Heart left ventricle (tissue), 16 donors: Measurements from ENCODE around the gene ZNF521. TPM values are rescaled to one million over a fixed set of nuclear protein-coding genes. Genes with fewer than 3 reads are reported as not detected.

Experiments used
- ATAC-seq, 4 donors: fragments of 200-7000 bp; cut with Tn5 transposase; one replicate each; pipeline ENCODE4 v1.9.1; 2020 to 2022; ENCODE audit warnings: moderate library complexity in 4 of 4, mild to moderate bottlenecking in 3 of 4, moderate number of reproducible peaks in 1 of 4
- DNase-seq, 5 donors: peaks; one replicate each; pipeline ENCODE4 v3.0.0-alpha.2; 2020
- H3K27ac ChIP-seq, 12 donors: fragments of 200-600 bp; sonication (generic) in 4 of 12; one replicate each; pipeline versions ENCODE4 v1.5.0 to v1.8.0; 2016 to 2022; ENCODE audit warnings: mild to moderate bottlenecking in 2 of 12
- H3K27me3 ChIP-seq, 9 donors: fragments of 200-600 bp; sonication (generic) in 2 of 9; one replicate each; pipeline versions ENCODE4 v1.5.1 to v1.8.0; 2016 to 2022; ENCODE audit warnings: mild to moderate bottlenecking in 3 of 9
- H3K36me3 ChIP-seq, 9 donors: fragments of 200-600 bp; sonication (generic) in 2 of 9; one replicate each; pipeline versions ENCODE4 v1.5.0 to v1.8.0; 2018 to 2022; ENCODE audit warnings: mild to moderate bottlenecking in 2 of 9
- H3K4me1 ChIP-seq, 12 donors: fragments of 200-600 bp; sonication (generic) in 4 of 12; one replicate each; pipeline versions ENCODE4 v1.5.0 to v1.8.0; 2016 to 2022; ENCODE audit warnings: mild to moderate bottlenecking in 3 of 12
- H3K4me3 ChIP-seq, 12 donors: fragments of 200-600 bp; sonication (generic) in 4 of 12; one replicate each; pipeline versions ENCODE4 v1.5.0 to v1.8.0; 2017 to 2022; ENCODE audit warnings: mild to moderate bottlenecking in 9 of 12, moderate library complexity in 4 of 12
- H3K9me3 ChIP-seq, 12 donors: fragments of 200-600 bp; sonication (generic) in 4 of 12; one replicate each; pipeline versions ENCODE4 v1.5.0 to v1.8.0; 2016 to 2022; ENCODE audit warnings: mild to moderate bottlenecking in 1 of 12
- CTCF ChIP-seq, 12 donors: fragments of 200-600 bp; sonication (generic) in 4 of 12; IDR thresholded peaks; one replicate each; pipeline versions ENCODE4 v1.5.0 to v1.8.0; 2018 to 2022; ENCODE audit warnings: antibody characterized with exemption in 12 of 12, mild to moderate bottlenecking in 5 of 12
- POLR2A ChIP-seq, 2 donors: fragments of 450-650 bp; IDR thresholded peaks; one replicate each; pipeline ENCODE4 v1.6.1; 2017; ENCODE audit warnings: antibody characterized with exemption in 2 of 2, mild to moderate bottlenecking in 2 of 2, moderate library complexity in 2 of 2
- WGBS, 4 donors: extraction: QIAGEN DNeasy Blood & Tissue Kit in 2 of 4; methylation state at CpG; one replicate each; pipeline versions ENCODE4 v1.1.5 to v1.1.7; 2013 to 2018; 5-methylcytosine and 5-hydroxymethylcytosine counted together
- intact Hi-C, 10 donors: fragments of 100-400 bp; cut with DNase I; formaldehyde crosslinking; loops; one replicate each; pipeline versions ENCODE4 v1.11.1 to v1.14.2; 2022
- polyA plus RNA-seq, 2 donors: library from polyadenylated mRNA; stranded (reverse); fragments of 200-250 nt; gene quantifications; one replicate each; pipeline ENCODE4 v1.2.3, GENCODE V29; 2013
- total RNA-seq, 9 donors: library from RNA; depleted of rRNA in 2 of 9; stranded (reverse); fragments of >200 nt in 2 of 9; fragmentation: NEBNext Ultra II Directional in 3 of 9; extraction: Animal tissue kit (Norgen Biotek cat#: 25700) in 3 of 9; gene quantifications; one replicate each; pipeline versions ENCODE4 v1.1.0 to v1.2.4, GENCODE V29; 2016 to 2023
- donor health status: ischemic (EF 13 %, LVEDD 7.1; RV severe dilation, severe dysfunction).
- donor health status: healthy with polysubstance abuse.
- donor health status: DM: no; HTN: yes; CAD: no.
- donor health status: DM: no; HTN: no; CAD: no.
- donor health status: ischemic (EF 25% LVEDD 6.9; RV normal size, moderate dysfunction).
- donor health status: ischemic (EF 25% LVEDD 5.7; RV mildly dilated, moderate dysfunction).
- donor health status: healthy.
- donor health status: DM: yes; HTN: yes; CAD: no.
- donor health status: ischemic (EF 35%, LVEDD 5.7; RV mildly dilated, moderate dysfunction).
- donor health status: nonischemic (EF 11% LVEDD 7.7; RV severe dilation, severe dysfunction).
- donor health status: DM: yes; HTN: yes; CAD: no.
- donor health status: PGD.
- donor health status: ischemic (EF 29% LVEDD 5.4; RV normal size, mild dysfunction).
- donor health status: nonischemic (EF 23%, LVEDD 6.1; RV moderate dilation, normal function).

The ZNF521 gene
- total and polyA plus RNA-seq, 11 donors, result 1.5 to 24.4 (median 14.9) TPM

- WGBS, 4 donors, result 83 to 89% (median 86%) methylated on average over 3 of the region's 3 CpGs
- no peak overlapping the region for H3K4me3 ChIP-seq
- DNase-seq (no peak), ATAC-seq (no peak)
- peaks cover 0 to 10% (median 0%) of the 10 kb centered on the region in 12 donors for H3K4me1 ChIP-seq
- no peak for TF ChIP-seq POLR2A (IDR thresholded peaks at IDR 0.05)
- intact Hi-C loops, result no loop called here
- no peaks in the 10 kb centered on the region for H3K27me3 ChIP-seq
- no peak overlapping the region for H3K27ac ChIP-seq
- H3K9me3 ChIP-seq, result no peaks in the 10 kb centered on the region
- peaks cover 0 to 38% (median 20%) of the 10 kb centered on the region in 9 donors for H3K36me3 ChIP-seq
Measured at GRCh38 chr18:25093141-25093540, 258.8 kb downstream of the ZNF521 start.

- no peak for DNase-seq
- no peaks in the 10 kb centered on the region for H3K9me3 ChIP-seq
- no peak overlapping the region for H3K27ac ChIP-seq
- no peaks in the 10 kb centered on the region for H3K27me3 ChIP-seq
- intact Hi-C loops, result loop anchor here in 1 of 10 donors (10.0 kb wide), 1 partner anchor 55 kb away; no protein-coding TSS in a partner anchor
- H3K4me1 ChIP-seq, result peaks cover 0 to 3% (median 0%) of the 10 kb centered on the region in 12 donors
- no peak overlapping the region for H3K4me3 ChIP-seq
- peaks cover 0 to 43% (median 20%) of the 10 kb centered on the region in 9 donors for H3K36me3 ChIP-seq
- TF ChIP-seq CTCF (IDR thresholded peaks at IDR 0.05) (no peak), POLR2A (IDR thresholded peaks at IDR 0.05) (no peak)
- ATAC-seq, result no peak
- WGBS, 4 donors, result 97 to 99% (median 98%) methylated on average over 6 of the region's 6 CpGs
Measured at GRCh38 chr18:25089470-25089869, 262.5 kb downstream of the ZNF521 start.

GRCh38 chr18:25086876-25087275 lies 265.1 kb downstream of the ZNF521 start:
- H3K36me3 ChIP-seq, result peaks cover 0 to 45% (median 18%) of the 10 kb centered on the region in 9 donors
- intact Hi-C loops, result loop anchor here in 1 of 10 donors (10.0 kb wide), 1 partner anchor 52 kb away; no protein-coding TSS in a partner anchor

GRCh38 chr18:25081001-25081400 lies 271.0 kb downstream of the ZNF521 start:
- intact Hi-C loops, result loop anchor here in 1 of 10 donors (10.0 kb wide), 1 partner anchor 46 kb away; no protein-coding TSS in a partner anchor
- WGBS, 4 donors, result 97 to 98% (median 98%) methylated on average over 8 of the region's 8 CpGs
- ATAC-seq, result no peak

More at GRCh38 chr18:25086876-25087275, 265.1 kb downstream of the ZNF521 start:
- no peak overlapping the region for H3K4me3 ChIP-seq
- DNase-seq (no peak), ATAC-seq (no peak)
- H3K4me1 ChIP-seq, result no peaks in the 10 kb centered on the region
- H3K27me3 ChIP-seq, result no peaks in the 10 kb centered on the region
- WGBS, 4 donors, result 85 to 95% (median 90%) methylated on average over 2 of the region's 2 CpGs
- H3K27ac ChIP-seq, result no peak overlapping the region
- H3K9me3 ChIP-seq, result no peaks in the 10 kb centered on the region
- TF ChIP-seq POLR2A (IDR thresholded peaks at IDR 0.05), result no peak
- no peak for TF ChIP-seq CTCF (IDR thresholded peaks at IDR 0.05)

More at GRCh38 chr18:25081001-25081400, 271.0 kb downstream of the ZNF521 start:
- DNase-seq, result no peak
- Histone ChIP-seq H3K36me3 (peaks cover 0 to 15% (median 0%) of the 10 kb centered on the region in 9 donors), H3K27ac (no peak overlapping the region), H3K27me3 (no peaks in the 10 kb centered on the region), H3K9me3 (no peaks in the 10 kb centered on the region), H3K4me3 (no peak overlapping the region), H3K4me1 (no peaks in the 10 kb centered on the region)
- TF ChIP-seq POLR2A (IDR thresholded peaks at IDR 0.05) (no peak), CTCF (IDR thresholded peaks at IDR 0.05) (no peak)
